Stimulated activated CD8-positive, alpha-beta memory T cell treated with anti-CD3 and anti-CD28 coated beads, Interleukin-15, amount 100 ng/mL, for 24 hours (primary cell): ENCODE data around the gene SYNE1.

Source experiments
- DNase-seq: peaks from one replicate; pipeline ENCODE4 v3.0.0-alpha.2; 2020; ENCODE audit warnings: low read depth

SYNE1 gene

GRCh38 chr6:152314483-152314832 is 322.7 kb downstream of the SYNE1 start:
- DNase-seq = no peak

- DNase-seq = no peak
Observed at GRCh38 chr6:152313542-152314482, 323.4 kb downstream of the SYNE1 start.

- no peak for DNase-seq
Observed at GRCh38 chr6:152312434-152312833, 324.7 kb downstream of the SYNE1 start.

GRCh38 chr6:152310371-152310954 is 326.7 kb downstream of the SYNE1 start:
- no peak for DNase-seq

GRCh38 chr6:152309648-152310047 is 327.5 kb downstream of the SYNE1 start:
- DNase-seq = peak; percentile 25

GRCh38 chr6:152309006-152309405 is 328.2 kb downstream of the SYNE1 start:
- no peak for DNase-seq

GRCh38 chr6:152308306-152308705 is 328.9 kb downstream of the SYNE1 start:
- DNase-seq = no peak

GRCh38 chr6:152305672-152306071 is 331.5 kb downstream of the SYNE1 start:
- DNase-seq = no peak

GRCh38 chr6:152301765-152302568 is 335.2 kb downstream of the SYNE1 start:
- peak; percentile 67 for DNase-seq

GRCh38 chr6:152301021-152301764 is 336.0 kb downstream of the SYNE1 start:
- DNase-seq = no peak

GRCh38 chr6:152300517-152300916 is 336.6 kb downstream of the SYNE1 start:
- DNase-seq = no peak

GRCh38 chr6:152298848-152299735 is 338.1 kb downstream of the SYNE1 start:
- DNase-seq = no peak

GRCh38 chr6:152298055-152298647 is 339.0 kb downstream of the SYNE1 start:
- no peak for DNase-seq

GRCh38 chr6:152296648-152297376 is 340.4 kb downstream of the SYNE1 start:
- DNase-seq = no peak

GRCh38 chr6:152295920-152296319 is 341.2 kb downstream of the SYNE1 start:
- DNase-seq = no peak

GRCh38 chr6:152295346-152295745 is 341.8 kb downstream of the SYNE1 start:
- DNase-seq = no peak

GRCh38 chr6:152293404-152293803 is 343.8 kb downstream of the SYNE1 start:
- DNase-seq = no peak

GRCh38 chr6:152292555-152292954 is 344.6 kb downstream of the SYNE1 start:
- no peak for DNase-seq

GRCh38 chr6:152290693-152291092 is 346.5 kb downstream of the SYNE1 start:
- DNase-seq = no peak

GRCh38 chr6:152277826-152278329 is 359.3 kb downstream of the SYNE1 start:
- no peak for DNase-seq
